HG02678 (cell line): ENCODE data around the gene PRKG1.

Source experiments
- ATAC-seq: cut with Tn5 transposase; IDR thresholded peaks from one replicate; pipeline ENCODE4 v1.9.1; 2021; ENCODE audit warnings: mild to moderate bottlenecking, moderate library complexity; ENCODE audit not compliant: unreplicated experiment

PRKG1 gene

GRCh38 chr10:51950996-51951555 is 876.8 kb downstream of the PRKG1 start:
- no peak for ATAC-seq

GRCh38 chr10:51951601-51952000 is 877.3 kb downstream of the PRKG1 start:
- ATAC-seq = no peak

GRCh38 chr10:51952056-51952455 is 877.8 kb downstream of the PRKG1 start:
- ATAC-seq = no peak

GRCh38 chr10:51955696-51956095 is 881.4 kb downstream of the PRKG1 start:
- ATAC-seq = no peak

GRCh38 chr10:51956822-51957221 is 882.5 kb downstream of the PRKG1 start:
- no peak for ATAC-seq

GRCh38 chr10:51960494-51960895 is 886.2 kb downstream of the PRKG1 start:
- peak; percentile 81 for ATAC-seq

- no peak for ATAC-seq
Measured at GRCh38 chr10:51961401-51961800, 887.1 kb downstream of the PRKG1 start.

GRCh38 chr10:51964630-51965029 is 890.3 kb downstream of the PRKG1 start:
- no peak for ATAC-seq

- no peak for ATAC-seq
Measured at GRCh38 chr10:51965451-51965850, 891.2 kb downstream of the PRKG1 start.

- ATAC-seq = no peak
Measured at GRCh38 chr10:51972733-51973346, 898.6 kb downstream of the PRKG1 start.

- ATAC-seq = no peak
Measured at GRCh38 chr10:51980752-51981151, 906.5 kb downstream of the PRKG1 start.

GRCh38 chr10:51981731-51982130 is 907.4 kb downstream of the PRKG1 start:
- ATAC-seq = no peak

- no peak for ATAC-seq
Measured at GRCh38 chr10:51983481-51983880, 909.2 kb downstream of the PRKG1 start.

GRCh38 chr10:51985336-51985735 is 911.0 kb downstream of the PRKG1 start:
- ATAC-seq = no peak

- ATAC-seq = no peak
Measured at GRCh38 chr10:51986516-51986915, 912.2 kb downstream of the PRKG1 start.

GRCh38 chr10:51993475-51993874 is 919.2 kb downstream of the PRKG1 start:
- ATAC-seq = no peak

GRCh38 chr10:51999096-51999495 is 924.8 kb downstream of the PRKG1 start:
- ATAC-seq = no peak

- peak; percentile 74 for ATAC-seq
Measured at GRCh38 chr10:52004342-52004949, 930.2 kb downstream of the PRKG1 start.

GRCh38 chr10:52007091-52007490 is 932.8 kb downstream of the PRKG1 start:
- ATAC-seq = no peak

GRCh38 chr10:52011118-52011517 is 936.8 kb downstream of the PRKG1 start:
- ATAC-seq = no peak

GRCh38 chr10:52019077-52019555 is 944.8 kb downstream of the PRKG1 start:
- no peak for ATAC-seq

- ATAC-seq = no peak
Measured at GRCh38 chr10:52019656-52020055, 945.4 kb downstream of the PRKG1 start.
